GM13977 (cell line): ENCODE measurements around the gene ITPKC.
"Not testable (repeated sequence)": the region's sequence is repeated elsewhere in the genome, so short reads cannot be mapped to it uniquely, and the experiment has no call there.

Experiments used
- DNase-seq: peaks from one replicate; pipeline ENCODE4 v3.0.0; 2012; ENCODE audit warnings: low spot score
- in situ Hi-C: fragments of 300-500 bp; cut with MboI; formaldehyde crosslinking; loops from one replicate; pipeline ENCODE4 v1.12.0; 2022; ENCODE audit warnings: low sequenced_read_pairs, low pct_unique_long_range_greater_than_20kb, mixed read lengths, inconsistent platforms; ENCODE audit not compliant: unreplicated experiment
- TF ChIP-seq, protein P1 (sequence below): IDR thresholded peaks from 2 replicates; pipeline ENCODE4 v1.5.1; 2012; ENCODE audit warnings: mild to moderate bottlenecking, control low read depth; ENCODE audit not compliant: insufficient read depth; ENCODE audit errors: extremely low read depth, missing control alignments

ITPKC gene

DNA sequence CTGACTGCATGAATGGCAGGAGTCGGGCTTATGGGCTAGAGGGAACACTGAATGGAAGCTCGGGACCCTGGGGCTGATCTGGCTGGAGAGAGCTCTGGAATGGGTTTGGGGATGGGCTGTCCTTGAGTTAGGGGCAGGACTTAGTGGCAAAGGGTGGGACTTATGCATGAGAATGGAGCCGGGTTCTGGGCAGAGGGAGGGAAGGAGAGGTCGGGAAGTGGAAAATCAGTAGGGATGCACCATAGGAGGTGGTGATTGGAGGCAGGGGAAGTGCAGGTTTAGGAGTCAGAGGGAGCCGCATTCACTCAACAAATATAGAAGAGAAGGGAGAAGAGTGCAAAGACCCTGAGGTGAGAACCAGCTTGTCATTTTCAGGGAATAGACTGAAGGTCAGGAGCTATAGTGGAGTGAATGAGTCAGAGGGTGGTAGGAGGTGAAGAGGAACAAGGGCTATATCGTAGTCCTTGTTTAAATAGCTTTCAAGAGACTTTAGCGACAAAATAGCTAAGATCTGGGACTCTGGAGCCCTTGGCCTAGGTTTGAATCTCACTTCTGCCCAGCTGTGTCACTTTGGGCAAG lies 61.9 kb downstream of the ITPKC start:
- no peak for DNase-seq
- TF ChIP-seq, protein P1, sequence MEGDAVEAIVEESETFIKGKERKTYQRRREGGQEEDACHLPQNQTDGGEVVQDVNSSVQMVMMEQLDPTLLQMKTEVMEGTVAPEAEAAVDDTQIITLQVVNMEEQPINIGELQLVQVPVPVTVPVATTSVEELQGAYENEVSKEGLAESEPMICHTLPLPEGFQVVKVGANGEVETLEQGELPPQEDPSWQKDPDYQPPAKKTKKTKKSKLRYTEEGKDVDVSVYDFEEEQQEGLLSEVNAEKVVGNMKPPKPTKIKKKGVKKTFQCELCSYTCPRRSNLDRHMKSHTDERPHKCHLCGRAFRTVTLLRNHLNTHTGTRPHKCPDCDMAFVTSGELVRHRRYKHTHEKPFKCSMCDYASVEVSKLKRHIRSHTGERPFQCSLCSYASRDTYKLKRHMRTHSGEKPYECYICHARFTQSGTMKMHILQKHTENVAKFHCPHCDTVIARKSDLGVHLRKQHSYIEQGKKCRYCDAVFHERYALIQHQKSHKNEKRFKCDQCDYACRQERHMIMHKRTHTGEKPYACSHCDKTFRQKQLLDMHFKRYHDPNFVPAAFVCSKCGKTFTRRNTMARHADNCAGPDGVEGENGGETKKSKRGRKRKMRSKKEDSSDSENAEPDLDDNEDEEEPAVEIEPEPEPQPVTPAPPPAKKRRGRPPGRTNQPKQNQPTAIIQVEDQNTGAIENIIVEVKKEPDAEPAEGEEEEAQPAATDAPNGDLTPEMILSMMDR = no peak
- in situ Hi-C loops = no loop called here

DNA sequence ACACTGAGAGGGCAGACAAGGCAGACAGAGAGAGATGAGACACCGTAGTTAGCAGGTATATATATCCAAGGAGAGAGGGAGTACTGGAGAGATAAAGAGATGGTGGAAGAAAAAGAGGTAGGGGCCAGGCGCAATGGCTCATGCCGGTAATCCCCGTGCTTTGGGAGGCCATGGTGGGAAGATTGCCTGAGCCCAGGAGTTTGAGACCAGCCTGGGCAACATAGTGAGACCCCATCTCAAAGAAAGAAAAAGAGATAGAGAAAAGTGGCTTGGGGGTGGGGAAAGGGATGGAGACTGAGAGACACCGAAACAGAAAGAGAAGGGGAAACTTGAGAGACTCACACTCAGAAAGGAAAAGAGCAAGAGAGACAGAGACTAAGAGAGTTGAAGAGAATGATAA lies 63.7 kb downstream of the ITPKC start:
- DNase-seq = no peak
- TF ChIP-seq, protein P1 = no peak
- in situ Hi-C loops = no loop called here

DNA sequence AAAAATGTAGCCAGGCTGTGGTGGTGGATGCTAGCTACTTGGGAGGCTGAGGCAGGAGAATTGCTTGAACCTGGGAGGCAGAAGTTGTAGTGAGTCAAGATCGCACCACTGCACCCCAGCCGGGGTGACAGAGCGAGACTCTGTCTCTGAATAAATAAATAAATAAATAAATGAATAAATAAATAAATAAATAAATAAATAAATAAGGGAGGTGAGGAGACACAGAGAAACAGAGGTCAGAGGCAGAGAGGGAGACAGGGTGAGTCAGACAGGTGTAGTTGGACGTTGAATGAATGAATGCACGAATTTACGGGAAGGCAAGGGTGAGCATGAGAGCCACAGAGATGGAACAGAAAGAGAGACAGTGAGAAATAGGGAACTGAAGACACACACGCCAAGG lies 64.2 kb downstream of the ITPKC start:
- no peak for DNase-seq
- in situ Hi-C loops = no loop called here
- TF ChIP-seq, protein P1 = no peak

DNA sequence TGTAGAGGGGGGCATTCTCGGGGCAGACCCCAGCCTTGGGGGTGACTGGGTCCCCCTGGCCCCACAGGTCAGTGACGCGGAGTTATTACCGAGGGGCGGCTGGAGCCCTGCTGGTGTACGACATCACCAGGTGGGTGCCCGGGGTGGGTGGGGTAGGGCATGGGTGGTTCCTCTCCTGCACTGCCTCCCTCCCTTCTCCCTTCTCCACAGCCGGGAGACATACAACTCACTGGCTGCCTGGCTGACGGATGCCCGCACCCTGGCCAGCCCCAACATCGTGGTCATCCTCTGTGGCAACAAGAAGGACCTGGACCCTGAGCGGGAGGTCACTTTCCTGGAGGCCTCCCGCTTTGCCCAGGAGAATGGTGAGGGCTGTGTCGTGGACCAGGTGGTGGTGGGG lies 66.8 kb downstream of the ITPKC start:
- TF ChIP-seq, protein P1 = no peak
- DNase-seq = no peak
- in situ Hi-C loops = no loop called here

DNA sequence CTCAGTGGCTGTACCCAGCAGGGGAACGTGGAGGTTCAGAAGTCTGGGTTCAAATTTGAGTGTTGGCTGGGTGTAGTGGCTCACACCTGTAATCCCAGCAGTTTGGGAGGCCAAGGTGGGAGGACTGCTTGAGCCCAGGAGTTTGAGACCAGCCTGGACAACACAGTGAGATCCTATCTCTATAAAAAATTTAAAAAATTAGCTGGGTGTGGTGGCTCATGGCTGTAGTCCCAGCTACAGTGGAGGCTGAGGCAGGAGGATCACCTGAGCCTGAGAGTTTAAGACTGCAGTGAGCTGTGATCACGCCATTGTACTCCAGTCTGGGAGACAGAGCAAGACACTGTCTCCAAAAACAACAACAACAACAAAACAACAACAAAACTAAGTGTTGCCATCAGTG lies 67.2 kb downstream of the ITPKC start:
- in situ Hi-C loops, DNase-seq: not testable (repeated sequence)

DNA sequence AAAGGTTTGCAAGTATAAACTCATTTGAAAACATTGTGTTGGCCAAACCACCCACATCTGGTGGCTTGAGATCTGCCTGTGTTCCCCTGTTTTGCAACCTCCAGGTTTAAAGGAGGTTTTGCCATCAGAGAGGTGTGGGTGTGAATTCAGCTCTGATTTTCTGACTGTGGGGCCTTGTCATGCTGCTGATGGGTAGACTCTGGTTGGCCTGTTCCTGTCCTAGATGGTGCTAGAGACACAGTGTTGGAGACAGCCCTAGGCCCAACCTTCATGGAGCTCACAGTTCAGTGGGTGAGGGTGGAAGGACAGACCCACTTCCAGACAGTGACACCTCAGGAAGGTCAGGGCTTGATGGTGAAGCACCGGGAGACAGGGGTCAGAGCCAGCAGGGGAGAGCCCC lies 68.6 kb downstream of the ITPKC start:
- TF ChIP-seq, protein P1 = no peak
- in situ Hi-C loops = no loop called here
- no peak for DNase-seq

DNA sequence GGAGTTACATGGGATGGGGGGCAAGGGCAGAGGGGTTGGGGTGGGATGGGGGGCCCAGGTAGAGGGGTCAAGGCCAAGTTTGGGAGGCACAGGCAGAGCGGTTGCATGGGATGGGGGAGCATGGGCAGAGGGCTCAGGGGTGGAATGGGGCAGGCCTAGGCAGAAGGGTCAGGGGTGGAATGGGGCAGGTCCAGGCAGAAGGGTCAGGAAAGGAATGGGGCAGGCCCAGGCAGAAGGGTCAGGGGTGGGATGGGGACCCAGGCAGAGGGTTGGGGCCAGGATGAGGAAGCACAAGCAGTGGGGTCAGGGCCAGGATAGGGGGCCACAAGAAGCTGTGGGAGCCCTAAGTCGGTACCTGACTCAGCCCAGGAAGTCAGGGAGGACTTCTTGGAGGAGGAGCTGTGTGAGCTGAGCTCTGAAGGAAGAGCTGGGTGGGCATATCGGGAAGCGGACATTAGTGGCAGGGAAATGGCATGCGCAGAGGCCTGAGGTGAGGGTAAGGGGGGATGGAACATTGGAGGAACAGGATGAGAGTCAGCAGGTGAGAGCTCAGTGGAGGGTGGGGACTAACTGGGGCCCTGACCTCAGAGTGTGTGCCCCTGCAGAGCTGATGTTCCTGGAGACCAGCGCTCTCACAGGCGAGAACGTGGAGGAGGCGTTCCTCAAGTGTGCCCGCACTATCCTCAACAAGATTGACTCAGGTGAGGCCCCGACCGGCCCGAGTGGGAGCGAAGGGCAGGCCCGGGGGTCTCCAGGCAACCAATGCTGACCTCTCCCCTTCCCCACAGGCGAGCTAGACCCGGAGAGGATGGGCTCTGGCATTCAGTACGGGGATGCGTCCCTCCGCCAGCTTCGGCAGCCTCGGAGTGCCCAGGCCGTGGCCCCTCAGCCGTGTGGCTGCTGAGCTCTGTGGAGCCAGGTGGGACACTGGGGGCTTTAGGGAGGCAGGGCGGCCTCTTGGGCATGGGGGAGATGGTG lies 69.4 kb downstream of the ITPKC start:
- in situ Hi-C loops = no loop called here
- no peak for DNase-seq
- TF ChIP-seq, protein P1 = no peak
